Ishikawa (cell line): ENCODE results near the gene LCN15.

ENCODE experiments used
- RAD21 ChIP-seq: IDR thresholded peaks from 2 replicates; pipeline ENCODE4 v1.6.1; 2012; ENCODE audit warnings: low read depth
- YY1 ChIP-seq: IDR thresholded peaks from 2 replicates; pipeline ENCODE4 v1.6.1; 2012; ENCODE audit warnings: low read depth

GRCh38 chr9:136747161-136748060, 16.9 kb downstream of the LCN15 start:
- TF ChIP-seq RAD21 (no peak), YY1 (no peak)
